A549 treated with AZD9567 at 1 μM for 4 hours (cell line): Measurements from ENCODE around the gene TUBA3C. TPM values are rescaled to one million over a fixed set of nuclear protein-coding genes. Genes with fewer than 3 reads are reported as not detected.

Source experiments
- total RNA-seq: library from RNA; stranded (reverse); fragments of 200-300 nt; extraction: Qiagen RNA extraction; gene quantifications from 5 replicates; pipeline ENCODE4 v1.2.3, GENCODE V29; 2022; ENCODE audit not compliant: insufficient read depth

The TUBA3C gene
- total RNA-seq = not detected in 5 replicates

DNA sequence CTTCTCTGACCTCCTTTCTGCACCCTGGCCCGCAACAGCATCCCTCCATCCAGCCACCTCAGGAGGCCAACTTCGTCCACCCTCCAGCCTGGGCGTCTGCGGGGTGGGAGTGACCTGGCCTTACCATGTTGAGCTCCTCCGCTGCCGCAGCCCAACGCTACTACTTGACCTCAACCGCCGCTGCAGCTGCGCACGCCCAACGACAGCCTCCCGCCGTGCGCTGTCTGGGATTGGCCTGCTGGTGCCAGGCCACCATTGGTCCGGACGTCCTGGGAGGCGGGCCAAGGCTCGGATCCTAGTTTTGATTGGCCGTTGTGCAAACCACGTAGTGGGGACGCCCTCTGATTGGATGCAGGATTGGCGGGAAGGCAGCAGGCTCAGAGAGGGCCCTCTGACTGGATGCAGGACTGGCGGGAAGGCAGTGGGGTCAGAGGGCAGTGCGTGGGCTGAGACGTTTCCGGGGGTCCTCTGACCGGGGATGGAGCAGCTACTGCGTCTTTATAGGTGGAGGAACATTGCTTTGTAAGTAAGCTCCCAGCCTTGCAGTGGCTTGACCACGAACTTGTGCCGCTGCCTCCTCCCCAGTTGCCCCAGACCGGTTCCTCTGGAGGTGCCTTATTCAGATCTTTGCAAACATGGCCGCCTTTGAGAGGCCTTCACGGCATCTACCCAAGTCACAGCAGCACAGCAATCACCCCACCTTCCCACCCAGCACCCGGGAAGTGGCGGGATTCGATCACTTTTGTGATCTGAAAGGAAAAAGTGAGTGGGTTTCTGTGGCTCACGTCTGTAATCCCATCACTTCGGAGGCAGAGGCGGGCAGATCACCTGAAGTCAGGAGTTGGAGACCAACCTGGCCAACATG, at the start of gene TUBA3C:
TUBA3C (minus strand) TSS at position 204 of the 865 bp plus-strand sequence; CDS start at position 127, 77 bp downstream.

